OCI-LY7 (cell line): Measurements from ENCODE around the gene FAM229A. TPM values are rescaled to one million over a fixed set of nuclear protein-coding genes. Genes with fewer than 3 reads are reported as not detected.

ENCODE experiments used
- BruUV-seq: library from RNA; stranded (reverse); fragments of 400-500 nt; replicated peaks from 2 replicates; lab custom pipeline; 2021; lab: Mats Ljungman, UMichigan
- CTCF ChIA-PET: fragments of 300-600 bp; sonication (Branson Sonifier 250); formaldehyde crosslinking; loops from one replicate; lab custom pipeline; 2022; ENCODE audit warnings: antibody characterized with exemption; ENCODE audit not compliant: unreplicated experiment; lab: Charles Lee
- POLR2A ChIA-PET: fragments of 300-600 bp; sonication (Branson Sonifier 250); formaldehyde crosslinking; loops from one replicate; lab custom pipeline; 2022; ENCODE audit warnings: antibody characterized with exemption; lab: Charles Lee
- DNase-seq: peaks from one replicate; pipeline ENCODE4 v3.0.0-alpha.2; 2015; ENCODE audit warnings: low spot score
- H2AFZ ChIP-seq: fragments of 200-600 bp; sonication (generic), shearing (Covaris generic); 2 replicates; pipeline ENCODE4 v1.6.1; 2014; ENCODE audit warnings: mild to moderate bottlenecking, antibody characterized with exemption, low read length, moderate library complexity
- H3K27ac ChIP-seq: fragments of 200-600 bp; sonication (generic); 2 replicates; pipeline ENCODE4 v1.5.1; 2014; ENCODE audit warnings: mixed run types, low read depth, mild to moderate bottlenecking, moderate library complexity, low read length, inconsistent platforms; ENCODE audit not compliant: poor library complexity, severe bottlenecking
- H3K36me3 ChIP-seq: fragments of 200-600 bp; sonication (generic); 2 replicates; pipeline ENCODE4 v1.6.1; 2014; ENCODE audit warnings: mild to moderate bottlenecking, antibody characterized with exemption, low read length, moderate library complexity, mixed read lengths; ENCODE audit not compliant: insufficient read depth
- H3K4me1 ChIP-seq: fragments of 200-600 bp; sonication (generic); 2 replicates; pipeline ENCODE4 v1.5.1; 2014; ENCODE audit warnings: mild to moderate bottlenecking, low read length; ENCODE audit not compliant: insufficient read depth, poor library complexity, severe bottlenecking
- H3K4me2 ChIP-seq: fragments of 200-600 bp; sonication (generic); 2 replicates; pipeline ENCODE4 v1.6.1; 2014; ENCODE audit warnings: mild to moderate bottlenecking, low read length
- H3K4me3 ChIP-seq: fragments of 200-600 bp; sonication (generic); 2 replicates; pipeline ENCODE4 v1.5.1; 2014; ENCODE audit warnings: mild to moderate bottlenecking, low read depth, low read length; ENCODE audit not compliant: poor library complexity, severe bottlenecking
- H3K79me2 ChIP-seq: fragments of 200-600 bp; sonication (generic); 2 replicates; pipeline ENCODE4 v1.6.1; 2016; ENCODE audit warnings: low read depth, mild to moderate bottlenecking, low read length, moderate library complexity, mixed read lengths; ENCODE audit not compliant: insufficient read depth
- H3K9me2 ChIP-seq: fragments of 200-600 bp; sonication (generic); 2 replicates; pipeline ENCODE4 v1.6.1; 2016; ENCODE audit warnings: mild to moderate bottlenecking, low read length, mixed read lengths; ENCODE audit not compliant: insufficient read depth
- H3K9me3 ChIP-seq: fragments of 200-600 bp; sonication (generic); 2 replicates; pipeline ENCODE4 v1.6.1; 2014; ENCODE audit warnings: mild to moderate bottlenecking, mixed run types, low read length, mixed read lengths
- H4K20me1 ChIP-seq: fragments of 200-600 bp; sonication (generic); 2 replicates; pipeline ENCODE4 v1.6.1; 2014; ENCODE audit warnings: mild to moderate bottlenecking, antibody characterized with exemption, low read length, moderate library complexity, mixed read lengths; ENCODE audit not compliant: insufficient read depth
- EZH2phosphoT487 ChIP-seq: fragments of 200-600 bp; sonication (generic); IDR thresholded peaks from 2 replicates; pipeline ENCODE4 v1.6.1; 2018; ENCODE audit warnings: low read depth, borderline replicate concordance, mild to moderate bottlenecking, mixed run types, antibody characterized with exemption, low read length, moderate library complexity, mixed read lengths
- intact Hi-C: fragments of 100-400 bp; cut with micrococcal nuclease; formaldehyde crosslinking; loops from one replicate; pipeline ENCODE4 v1.10.0; 2022; ENCODE audit not compliant: unreplicated experiment
- total RNA-seq, 2 experiments: library from RNA; depleted of rRNA in 1 of 2; stranded (reverse); fragments of >200 nt in 1 of 2; shearing (Covaris generic) in 1 of 2; gene quantifications; 2 replicates each; pipeline ENCODE4 v1.2.3, GENCODE V29; 2014 to 2022
- TF ChIP-seq, protein P1 (sequence below): fragments of 200-600 bp; sonication (generic); conservative IDR thresholded peaks from 2 replicates; pipeline ENCODE4 v1.5.1; 2014; ENCODE audit warnings: mild to moderate bottlenecking, antibody characterized with exemption, low read length, moderate library complexity, mixed read lengths

FAM229A gene
- total RNA-seq, 2 experiments from 2014 or later: 3.2 to 16.5 TPM

DNA sequence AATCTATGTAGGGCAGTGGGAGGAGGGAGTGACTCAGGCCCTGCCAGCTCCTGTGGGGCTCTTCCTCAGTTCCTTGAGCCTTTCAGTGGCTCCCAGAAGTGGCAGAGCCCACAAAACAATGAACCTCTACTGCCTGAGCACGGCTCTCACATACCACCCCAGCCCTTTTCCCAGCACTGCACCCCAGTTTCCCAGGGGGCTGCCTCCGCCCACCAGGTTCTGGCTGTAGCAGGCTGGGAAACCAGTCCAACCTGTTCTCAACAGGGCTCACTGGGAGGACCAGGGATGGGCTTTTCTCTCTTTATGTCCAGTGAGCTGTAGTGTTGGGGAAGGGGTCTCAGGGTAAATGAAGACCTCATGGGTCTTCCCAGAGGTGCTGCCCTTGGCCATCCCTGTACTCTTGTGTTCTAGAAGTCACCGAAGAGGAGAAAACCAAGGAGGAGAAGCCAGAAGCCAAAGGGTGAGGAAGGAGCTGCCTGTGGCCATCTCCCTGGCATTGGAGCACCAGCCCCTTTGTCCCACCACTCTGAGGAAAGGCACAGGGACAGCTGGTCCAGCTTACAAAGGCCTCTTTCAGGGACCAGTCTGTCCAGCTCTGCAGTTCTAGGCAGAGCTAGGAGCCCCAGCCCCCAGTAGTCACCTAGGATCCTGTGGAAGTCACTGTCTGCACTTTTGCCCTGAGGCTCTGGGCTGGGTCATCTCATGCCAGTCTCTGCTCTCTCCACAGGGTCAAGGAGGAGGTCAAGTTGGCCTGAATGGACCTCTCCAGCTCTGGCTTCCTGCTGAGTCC, 29.8 kb downstream of the FAM229A start:
- no peak for TF ChIP-seq EZH2phosphoT487
- TF ChIP-seq, protein P1, sequence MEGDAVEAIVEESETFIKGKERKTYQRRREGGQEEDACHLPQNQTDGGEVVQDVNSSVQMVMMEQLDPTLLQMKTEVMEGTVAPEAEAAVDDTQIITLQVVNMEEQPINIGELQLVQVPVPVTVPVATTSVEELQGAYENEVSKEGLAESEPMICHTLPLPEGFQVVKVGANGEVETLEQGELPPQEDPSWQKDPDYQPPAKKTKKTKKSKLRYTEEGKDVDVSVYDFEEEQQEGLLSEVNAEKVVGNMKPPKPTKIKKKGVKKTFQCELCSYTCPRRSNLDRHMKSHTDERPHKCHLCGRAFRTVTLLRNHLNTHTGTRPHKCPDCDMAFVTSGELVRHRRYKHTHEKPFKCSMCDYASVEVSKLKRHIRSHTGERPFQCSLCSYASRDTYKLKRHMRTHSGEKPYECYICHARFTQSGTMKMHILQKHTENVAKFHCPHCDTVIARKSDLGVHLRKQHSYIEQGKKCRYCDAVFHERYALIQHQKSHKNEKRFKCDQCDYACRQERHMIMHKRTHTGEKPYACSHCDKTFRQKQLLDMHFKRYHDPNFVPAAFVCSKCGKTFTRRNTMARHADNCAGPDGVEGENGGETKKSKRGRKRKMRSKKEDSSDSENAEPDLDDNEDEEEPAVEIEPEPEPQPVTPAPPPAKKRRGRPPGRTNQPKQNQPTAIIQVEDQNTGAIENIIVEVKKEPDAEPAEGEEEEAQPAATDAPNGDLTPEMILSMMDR: no peak
- H4K20me1 ChIP-seq: peaks cover 10% of the 10 kb centered on the region
- H3K4me2 ChIP-seq: peak overlapping the region; percentile 9; the same call in 1 of the 2 replicates
- H3K9me2 ChIP-seq: no peaks in the 10 kb centered on the region
- intact Hi-C loops: no loop called here
- H3K36me3 ChIP-seq: peaks cover 75% of the 10 kb centered on the region
- ChIA-PET CTCF (no interaction called here), POLR2A (interaction anchor here (0.9 to 4.4 kb wide), 4 partner anchors 8 to 83 kb away, joined by 3 to 23 read pairs (median 3); no protein-coding TSS in a partner anchor)
- no peak overlapping the region for H2AFZ ChIP-seq
- H3K4me3 ChIP-seq: no peak overlapping the region
- no TSS peak for BruUV-seq
- H3K4me1 ChIP-seq: peaks cover 39% of the 10 kb centered on the region
- H3K27ac ChIP-seq: peak overlapping the region; percentile 64
- peaks cover 27% of the 10 kb centered on the region for H3K79me2 ChIP-seq
- DNase-seq: no peak
- no peaks in the 10 kb centered on the region for H3K9me3 ChIP-seq

DNA sequence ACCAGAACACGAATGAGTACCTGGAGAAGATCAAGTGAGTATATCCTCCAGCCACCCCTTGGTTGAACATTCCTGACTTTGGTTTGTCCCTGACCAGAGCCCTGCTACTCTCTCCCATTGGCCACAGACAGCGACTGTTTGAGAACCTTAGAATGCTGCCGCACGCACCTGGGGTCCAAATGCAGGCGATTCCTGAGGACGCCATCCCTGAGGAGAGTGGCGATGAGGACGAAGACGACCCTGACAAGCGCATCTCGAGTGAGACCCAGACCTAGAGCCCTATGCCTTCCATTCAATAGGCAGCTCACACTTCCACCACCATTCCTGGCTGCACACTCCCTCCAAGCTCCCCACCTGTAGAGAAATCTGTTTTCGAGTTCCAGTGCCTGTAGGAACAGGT, 30.7 kb downstream of the FAM229A start:
- Histone ChIP-seq H3K27ac (no peak overlapping the region), H3K4me3 (no peak overlapping the region), H3K4me1 (peaks cover 30% of the 10 kb centered on the region), H3K36me3 (peaks cover 84% of the 10 kb centered on the region), H3K9me3 (no peaks in the 10 kb centered on the region), H3K9me2 (no peaks in the 10 kb centered on the region), H2AFZ (no peak overlapping the region), H3K79me2 (peaks cover 27% of the 10 kb centered on the region), H4K20me1 (peaks cover 10% of the 10 kb centered on the region), H3K4me2 (no peak overlapping the region)
- intact Hi-C loops: no loop called here
- no peak for DNase-seq
- no TSS peak for BruUV-seq
- ChIA-PET CTCF (interaction anchor here (0.6 kb wide), 1 partner anchor 12 kb away, joined by 3 read pairs; no protein-coding TSS in a partner anchor), POLR2A (interaction anchor here (4.4 kb wide), 1 partner anchor 10 kb away, joined by 23 read pairs; no protein-coding TSS in a partner anchor)
- TF ChIP-seq, protein P1: no peak
- TF ChIP-seq EZH2phosphoT487: no peak
